ENCODE data around the gene CYP4F8.
"Not testable (repeated sequence)": the region's sequence is repeated elsewhere in the genome, so short reads cannot be mapped to it uniquely, and the experiment has no call there.

CYP4F8 gene

DNA sequence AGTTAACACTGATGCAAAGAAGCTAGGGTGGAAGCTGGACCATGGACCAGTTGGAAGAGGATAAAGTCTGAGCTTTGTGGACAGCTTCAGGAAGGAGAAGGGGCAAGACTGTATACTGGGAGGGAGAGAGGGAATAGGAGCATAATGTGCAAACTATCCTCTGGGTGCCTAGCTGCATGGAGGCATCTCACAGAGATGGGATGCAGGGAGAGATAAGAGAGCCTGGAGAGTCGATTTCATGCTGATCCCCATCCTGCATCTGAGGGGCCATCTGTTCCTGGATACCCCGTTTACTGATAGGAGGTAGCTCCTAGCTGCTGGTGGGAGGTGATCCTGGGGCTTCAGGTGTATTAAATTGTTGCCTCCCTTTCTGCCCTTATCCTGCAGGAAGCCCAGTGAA, 34.5 kb downstream of the CYP4F8 start:
- no peak for DNase-seq

- DNase-seq: not testable (repeated sequence)
Observed at GRCh38 chr19:15650123-15650522, 35.1 kb downstream of the CYP4F8 start.

DNA sequence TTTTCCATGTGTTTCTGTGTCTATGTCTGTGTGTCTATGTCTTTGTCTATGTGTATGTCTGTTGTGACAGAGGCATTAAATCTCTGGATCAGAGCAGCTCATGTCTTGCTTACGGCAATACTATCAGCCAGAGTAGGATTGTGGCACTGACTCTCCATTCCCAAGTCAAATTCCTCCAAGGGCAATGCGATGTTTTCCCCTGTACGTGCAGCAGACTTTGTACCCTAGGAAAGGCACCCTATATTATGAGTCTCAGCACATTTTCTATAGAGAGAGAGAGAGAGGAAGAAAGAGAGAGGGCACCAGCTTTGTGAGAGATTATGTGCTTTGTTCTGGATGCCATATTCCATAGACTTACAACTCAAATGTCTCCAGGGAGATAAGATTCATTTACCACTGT, 36.8 kb downstream of the CYP4F8 start:
- no peak for DNase-seq

GRCh38 chr19:15652559-15653278, 37.7 kb downstream of the CYP4F8 start:
- no peak for DNase-seq

- DNase-seq: no peak
Observed at GRCh38 chr19:15656467-15656866, 41.4 kb downstream of the CYP4F8 start.

- DNase-seq: no peak
Observed at GRCh38 chr19:15663247-15663646, 48.2 kb downstream of the CYP4F8 start.

DNA sequence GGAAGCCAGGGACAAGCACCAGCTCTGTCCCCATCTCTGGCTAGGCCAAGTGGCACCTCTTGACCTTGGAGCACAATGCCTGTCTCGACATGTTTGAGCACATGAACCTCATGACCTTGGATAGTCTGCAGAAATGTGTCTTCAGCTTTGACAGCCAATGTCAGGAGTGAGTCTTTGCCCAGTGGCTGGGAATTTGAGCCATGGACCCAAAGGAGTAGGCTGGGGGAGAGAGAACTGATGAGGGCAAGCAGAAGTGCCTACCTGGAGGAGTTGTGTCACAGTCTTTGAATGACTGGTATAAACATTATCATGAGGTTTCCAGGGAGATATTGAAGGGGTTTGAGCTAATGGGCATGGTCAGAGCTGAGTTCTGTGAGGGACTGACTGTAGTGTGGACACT, 51.2 kb downstream of the CYP4F8 start:
- no peak for DNase-seq

GRCh38 chr19:15666883-15667282, 51.9 kb downstream of the CYP4F8 start:
- DNase-seq: no peak

DNA sequence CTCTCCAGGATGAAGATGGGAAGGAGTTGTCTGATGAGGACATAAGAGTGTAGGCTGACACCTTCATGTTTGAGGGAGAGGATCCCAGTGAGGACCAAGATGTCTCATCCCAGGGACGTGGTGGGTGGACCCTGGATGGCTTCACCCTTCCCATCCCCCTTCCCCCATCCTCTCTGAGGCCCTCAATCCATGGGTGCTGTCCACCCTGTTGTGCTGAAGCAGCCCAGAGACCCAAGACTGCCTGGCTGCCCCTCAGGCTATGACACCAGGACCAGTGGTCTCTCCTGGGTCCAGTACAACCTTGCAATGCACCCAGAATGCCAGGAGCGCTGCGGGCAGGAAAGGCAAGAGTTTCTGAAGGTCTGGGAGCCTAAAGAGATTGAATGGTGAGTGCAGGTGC, 54.4 kb downstream of the CYP4F8 start:
- no peak for DNase-seq

DNA sequence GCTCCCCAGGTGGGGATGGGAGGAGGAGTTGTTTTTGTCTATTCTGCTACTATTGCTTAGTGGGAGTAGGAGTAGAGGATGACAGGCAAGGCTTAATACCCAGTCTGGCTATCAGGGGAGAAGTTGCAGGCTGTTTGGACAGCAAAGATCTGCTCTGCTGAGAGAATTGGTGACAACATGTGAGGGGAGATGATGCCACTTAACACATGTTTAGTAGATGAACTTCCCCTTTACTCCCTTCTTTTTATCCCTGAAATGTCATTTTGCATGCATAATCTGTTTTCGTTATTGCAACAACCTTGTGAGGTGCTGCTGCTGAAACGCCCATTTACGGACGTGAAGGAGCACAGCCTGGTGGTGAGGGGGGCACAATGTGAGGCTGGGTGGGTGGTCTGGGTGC, 54.9 kb downstream of the CYP4F8 start:
- no peak for DNase-seq

GRCh38 chr19:15671237-15671821, 56.3 kb downstream of the CYP4F8 start:
- DNase-seq: no peak

GRCh38 chr19:15671891-15672579, 57.0 kb downstream of the CYP4F8 start:
- DNase-seq: no peak

DNA sequence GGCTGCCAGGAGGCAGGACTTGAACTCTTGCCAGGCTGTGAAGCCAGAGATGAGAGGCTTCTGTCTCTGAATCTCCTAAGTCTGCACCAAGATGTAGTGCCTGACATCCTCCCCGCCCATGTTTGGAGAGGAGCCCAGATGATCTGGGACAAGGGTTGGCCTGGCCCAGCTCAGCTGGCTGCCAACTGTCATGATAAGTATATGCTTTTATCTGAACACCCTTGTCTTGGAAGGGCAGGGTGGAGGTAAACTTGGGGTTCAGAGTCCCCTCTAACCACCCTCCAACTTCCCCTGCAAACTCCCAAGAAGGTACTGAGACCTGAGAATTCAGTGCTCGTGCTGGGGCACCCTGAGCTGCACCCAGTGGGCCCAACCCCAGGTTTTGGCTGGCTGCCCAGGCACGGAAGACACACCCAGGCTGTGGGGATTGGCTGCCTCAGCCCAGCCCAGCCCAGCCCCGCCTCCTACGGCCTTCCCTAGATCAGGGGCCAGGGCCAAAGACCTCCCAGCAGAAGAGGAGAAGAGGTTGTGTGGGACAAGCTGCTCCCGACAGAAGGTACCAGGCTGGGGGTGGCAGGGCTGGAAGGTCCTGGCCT, 57.7 kb downstream of the CYP4F8 start, which contains the start of gene CYP4F12:
TSS of gene CYP4F12 (plus strand) at position 508 of the 596 bp plus-strand sequence. CDS start 443 bp downstream, outside the sequence.
- DNase-seq: no peak

- DNase-seq: no peak
Observed at GRCh38 chr19:15673176-15673654, 58.2 kb downstream of the CYP4F8 start.

DNA sequence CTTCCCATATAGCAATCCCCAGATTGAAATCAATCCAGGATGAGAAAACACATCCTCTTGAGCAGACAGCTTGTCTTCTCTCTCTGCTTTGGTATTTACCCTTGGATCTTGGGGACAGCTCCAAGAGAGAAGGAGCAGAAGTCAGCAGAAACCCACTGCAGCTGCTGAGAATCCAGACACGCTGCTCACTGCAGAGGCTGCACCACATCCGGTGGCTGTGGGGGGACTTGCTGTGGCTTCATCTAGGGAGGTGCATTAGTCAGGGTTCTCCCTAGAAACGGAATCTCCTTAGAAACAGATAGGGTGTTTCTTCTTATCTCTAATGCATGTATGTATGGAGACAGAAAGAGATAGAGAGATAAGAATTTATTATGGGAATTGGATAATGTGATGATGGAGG, 60.5 kb downstream of the CYP4F8 start:
- no peak for DNase-seq

- DNase-seq: no peak
Observed at GRCh38 chr19:15679089-15679488, 64.1 kb downstream of the CYP4F8 start.

GRCh38 chr19:15679865-15680264, 64.8 kb downstream of the CYP4F8 start:
- not testable (repeated sequence) for DNase-seq

All from CD4-positive, alpha-beta T cell treated with Interleukin-15 for 1 hour (primary cell).